Measurements from ENCODE around the gene RALA. TPM values are rescaled to one million over a fixed set of nuclear protein-coding genes. Genes with fewer than 3 reads are reported as not detected.

RALA gene
- total RNA-seq, 1 experiment from 2014 or later, result 36.8 TPM

- no peak overlapping the region for H2AFZ ChIP-seq
- H3K4me2 ChIP-seq, result no peak overlapping the region
- no peak overlapping the region for H3K4me3 ChIP-seq
- ChIA-PET CTCF (no interaction called here), POLR2A (ENCODE audit: unreplicated experiment) (no interaction called here)
- no peaks in the 10 kb centered on the region for H3K27me3 ChIP-seq (ENCODE audit: insufficient read depth, low read depth)
- no peak for TF ChIP-seq EZH2 (IDR thresholded peaks at IDR 0.05; ENCODE audit: low read depth)
- TF ChIP-seq, protein P1, sequence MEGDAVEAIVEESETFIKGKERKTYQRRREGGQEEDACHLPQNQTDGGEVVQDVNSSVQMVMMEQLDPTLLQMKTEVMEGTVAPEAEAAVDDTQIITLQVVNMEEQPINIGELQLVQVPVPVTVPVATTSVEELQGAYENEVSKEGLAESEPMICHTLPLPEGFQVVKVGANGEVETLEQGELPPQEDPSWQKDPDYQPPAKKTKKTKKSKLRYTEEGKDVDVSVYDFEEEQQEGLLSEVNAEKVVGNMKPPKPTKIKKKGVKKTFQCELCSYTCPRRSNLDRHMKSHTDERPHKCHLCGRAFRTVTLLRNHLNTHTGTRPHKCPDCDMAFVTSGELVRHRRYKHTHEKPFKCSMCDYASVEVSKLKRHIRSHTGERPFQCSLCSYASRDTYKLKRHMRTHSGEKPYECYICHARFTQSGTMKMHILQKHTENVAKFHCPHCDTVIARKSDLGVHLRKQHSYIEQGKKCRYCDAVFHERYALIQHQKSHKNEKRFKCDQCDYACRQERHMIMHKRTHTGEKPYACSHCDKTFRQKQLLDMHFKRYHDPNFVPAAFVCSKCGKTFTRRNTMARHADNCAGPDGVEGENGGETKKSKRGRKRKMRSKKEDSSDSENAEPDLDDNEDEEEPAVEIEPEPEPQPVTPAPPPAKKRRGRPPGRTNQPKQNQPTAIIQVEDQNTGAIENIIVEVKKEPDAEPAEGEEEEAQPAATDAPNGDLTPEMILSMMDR (conservative IDR thresholded peaks at IDR 0.05), result no peak
- H3K27ac ChIP-seq, result no peak overlapping the region
- H3K79me2 ChIP-seq (ENCODE audit: low read depth), result no peaks in the 10 kb centered on the region
- no peaks in the 10 kb centered on the region for H3K9me3 ChIP-seq (ENCODE audit: insufficient read depth, low read depth)
- no peaks in the 10 kb centered on the region for H3K36me3 ChIP-seq (ENCODE audit: low read depth)
- H3K9me2 ChIP-seq (ENCODE audit: insufficient read depth), result no peaks in the 10 kb centered on the region
- H3F3A ChIP-seq (ENCODE audit: insufficient read depth, low read depth), result no peaks in the 10 kb centered on the region; the same call in 1 of the 2 replicates
- no TSS peak for BruUV-seq (replicated peaks)
- no peak for DNase-seq
- no peaks in the 10 kb centered on the region for H3K4me1 ChIP-seq (replicated peaks; ENCODE audit: insufficient read depth)
- no peaks in the 10 kb centered on the region for H4K20me1 ChIP-seq (ENCODE audit: insufficient read depth)
- intact Hi-C loops (cut with micrococcal nuclease; ENCODE audit: unreplicated experiment), result no loop called here
Observed at GRCh38 chr7:39754326-39755120, 131.2 kb downstream of the RALA start.

DNA sequence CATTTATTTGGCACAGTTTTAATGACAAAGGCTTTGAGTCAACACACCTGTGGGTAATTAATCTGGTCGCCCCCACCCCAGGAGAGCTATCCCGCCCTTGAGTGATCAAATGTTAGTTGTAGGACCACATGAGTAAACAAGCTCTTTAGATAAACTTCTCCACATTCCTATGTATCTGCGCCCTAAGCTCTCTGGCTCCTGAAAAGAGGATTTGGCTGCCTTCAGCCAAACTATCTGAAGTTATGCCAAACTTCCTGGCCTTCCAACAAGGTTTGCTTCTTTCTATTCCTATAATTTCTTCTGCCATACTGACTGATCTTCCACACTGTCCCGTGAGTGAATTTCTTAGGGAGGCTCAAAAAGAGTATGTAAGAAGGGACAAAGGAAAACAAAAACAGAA, 134.2 kb downstream of the RALA start:
- Histone ChIP-seq H3K9me3 (ENCODE audit: insufficient read depth, low read depth) (no peaks in the 10 kb centered on the region), H3K27ac (no peak overlapping the region), H3K79me2 (ENCODE audit: low read depth) (no peaks in the 10 kb centered on the region), H3K4me3 (no peak overlapping the region), H2AFZ (no peak overlapping the region), H3K36me3 (ENCODE audit: low read depth) (no peaks in the 10 kb centered on the region), H3F3A (ENCODE audit: insufficient read depth, low read depth) (no peaks in the 10 kb centered on the region), H3K27me3 (ENCODE audit: insufficient read depth, low read depth) (no peaks in the 10 kb centered on the region), H3K9me2 (ENCODE audit: insufficient read depth) (no peaks in the 10 kb centered on the region), H3K4me2 (no peak overlapping the region), H4K20me1 (ENCODE audit: insufficient read depth) (no peaks in the 10 kb centered on the region), H3K4me1 (replicated peaks; ENCODE audit: insufficient read depth) (no peaks in the 10 kb centered on the region)
- no peak for TF ChIP-seq EZH2 (IDR thresholded peaks at IDR 0.05; ENCODE audit: low read depth)
- ChIA-PET CTCF (no interaction called here), POLR2A (ENCODE audit: unreplicated experiment) (no interaction called here)
- no TSS peak for BruUV-seq (replicated peaks)
- intact Hi-C loops (cut with micrococcal nuclease; ENCODE audit: unreplicated experiment), result no loop called here
- no peak for DNase-seq

Other genes with a start within 250 kb of the RALA start
- gene YAE1, start 57.2 kb upstream of the RALA start, total RNA-seq (2021), result 22.3 and 23.1 TPM in 2 replicates